ENCODE results near the gene LRP5. TPM values are rescaled to one million over a fixed set of nuclear protein-coding genes. Genes with fewer than 3 reads are reported as not detected.
A peak's percentile ranks its signal among the peaks of the same experiment; 100 is the strongest.

The LRP5 gene
- total RNA-seq, 2 experiments from 2014 or later = 2.0 to 2.9 TPM

DNA sequence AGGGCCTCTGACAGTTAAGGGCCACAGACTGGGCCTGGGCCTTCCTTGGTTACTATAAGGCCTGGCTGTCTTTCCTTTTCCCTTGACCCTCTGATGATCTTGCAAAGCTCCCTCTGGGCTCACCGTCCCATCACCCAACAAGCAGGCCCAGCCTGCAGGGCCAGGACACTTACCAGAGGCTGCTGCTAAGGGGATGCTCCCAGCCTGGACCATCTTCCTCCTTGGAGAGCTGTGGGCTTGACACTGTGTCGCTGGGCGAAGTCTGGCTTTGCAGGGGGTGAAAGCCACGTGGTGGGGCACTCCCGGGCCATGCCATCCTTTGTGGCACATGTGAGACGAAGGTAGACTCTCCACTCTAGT lies 44.5 kb upstream of the LRP5 start:
- ChIA-PET POLR2A (no interaction called here), CTCF (no interaction called here)
- H3K9me3 Mint-ChIP-seq = no peaks in the 10 kb centered on the region
- H3K36me3 Mint-ChIP-seq (ENCODE audit: low read depth) = peaks cover 52% of the 10 kb centered on the region
- DNase-seq = no peak
- Histone ChIP-seq H3K9me3 (ENCODE audit: control insufficient read depth in 1 of 2, insufficient read depth in 1 of 2, low read length in 2 of 2) (no peaks in the 10 kb centered on the region), H3K4me3 (ENCODE audit: low read length) (no peak overlapping the region), H3K27ac (ENCODE audit: low read depth in 1 of 2, low read length in 2 of 2) (no peak overlapping the region), H3K27me3 (ENCODE audit: control insufficient read depth in 1 of 2, insufficient read depth in 2 of 2, low read length in 2 of 2) (no peaks in the 10 kb centered on the region), H3K36me3 (ENCODE audit: insufficient read depth, low read length) (peaks cover 34% of the 10 kb centered on the region), H3K4me1 (ENCODE audit: insufficient read depth, low read length) (peaks cover 24% of the 10 kb centered on the region)
- TF ChIP-seq, protein P1, sequence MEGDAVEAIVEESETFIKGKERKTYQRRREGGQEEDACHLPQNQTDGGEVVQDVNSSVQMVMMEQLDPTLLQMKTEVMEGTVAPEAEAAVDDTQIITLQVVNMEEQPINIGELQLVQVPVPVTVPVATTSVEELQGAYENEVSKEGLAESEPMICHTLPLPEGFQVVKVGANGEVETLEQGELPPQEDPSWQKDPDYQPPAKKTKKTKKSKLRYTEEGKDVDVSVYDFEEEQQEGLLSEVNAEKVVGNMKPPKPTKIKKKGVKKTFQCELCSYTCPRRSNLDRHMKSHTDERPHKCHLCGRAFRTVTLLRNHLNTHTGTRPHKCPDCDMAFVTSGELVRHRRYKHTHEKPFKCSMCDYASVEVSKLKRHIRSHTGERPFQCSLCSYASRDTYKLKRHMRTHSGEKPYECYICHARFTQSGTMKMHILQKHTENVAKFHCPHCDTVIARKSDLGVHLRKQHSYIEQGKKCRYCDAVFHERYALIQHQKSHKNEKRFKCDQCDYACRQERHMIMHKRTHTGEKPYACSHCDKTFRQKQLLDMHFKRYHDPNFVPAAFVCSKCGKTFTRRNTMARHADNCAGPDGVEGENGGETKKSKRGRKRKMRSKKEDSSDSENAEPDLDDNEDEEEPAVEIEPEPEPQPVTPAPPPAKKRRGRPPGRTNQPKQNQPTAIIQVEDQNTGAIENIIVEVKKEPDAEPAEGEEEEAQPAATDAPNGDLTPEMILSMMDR (IDR thresholded peaks at IDR 0.05) = no peak
- no peaks in the 10 kb centered on the region for H3K27me3 Mint-ChIP-seq
- H3K4me3 Mint-ChIP-seq = no peak overlapping the region
- no peak overlapping the region for H3K27ac Mint-ChIP-seq
- peaks cover 38% of the 10 kb centered on the region for H3K4me1 Mint-ChIP-seq (ENCODE audit: low read depth)
- intact Hi-C loops (cut with DNase I, micrococcal nuclease) = no loop called here
- ATAC-seq (ENCODE audit: poor library complexity) = no peak

DNA sequence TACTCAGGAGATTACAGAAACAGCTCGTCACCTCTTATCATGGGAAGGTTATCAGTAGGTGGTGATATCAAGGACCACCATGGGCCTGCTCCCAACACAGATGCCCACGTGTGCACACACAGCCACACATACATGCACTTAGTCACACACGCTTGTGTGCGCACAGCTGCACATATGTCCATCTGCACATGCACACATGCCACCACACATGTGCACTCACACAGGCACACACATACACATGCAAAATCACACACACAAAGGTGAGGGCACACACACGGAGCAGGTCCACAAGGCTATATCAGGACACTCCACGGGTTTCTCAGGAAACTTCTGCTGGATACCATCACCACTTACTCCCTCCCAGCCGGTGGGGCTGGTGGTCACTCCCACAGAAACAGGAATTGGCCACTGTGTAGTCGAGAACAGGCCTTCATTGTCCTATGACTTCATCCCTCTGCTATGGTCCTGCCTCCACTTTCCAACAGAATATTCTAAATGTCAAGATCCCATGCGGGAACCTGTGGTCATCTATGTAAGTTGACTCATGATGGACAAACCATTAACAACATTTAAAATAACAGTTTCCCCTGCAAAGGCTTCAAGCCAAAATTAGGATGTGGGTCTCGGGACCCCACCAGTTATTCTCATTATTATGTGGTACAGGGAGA lies 42.8 kb upstream of the LRP5 start:
- Mint-ChIP-seq H3K4me1 (ENCODE audit: low read depth) (peaks cover 42% of the 10 kb centered on the region), H3K27me3 (no peaks in the 10 kb centered on the region), H3K36me3 (ENCODE audit: low read depth) (peaks cover 37% of the 10 kb centered on the region), H3K4me3 (peak overlapping the region; percentile 57), H3K9me3 (no peaks in the 10 kb centered on the region), H3K27ac (peak overlapping the region; percentile 63)
- Histone ChIP-seq H3K4me1 (ENCODE audit: insufficient read depth, low read length) (peaks cover 30% of the 10 kb centered on the region), H3K36me3 (ENCODE audit: insufficient read depth, low read length) (peaks cover 24% of the 10 kb centered on the region), H3K27ac (ENCODE audit: low read depth in 1 of 2, low read length in 2 of 2) (no peak overlapping the region), H3K27me3 (ENCODE audit: control insufficient read depth in 1 of 2, insufficient read depth in 2 of 2, low read length in 2 of 2) (no peaks in the 10 kb centered on the region), H3K4me3 (ENCODE audit: low read length) (no peak overlapping the region), H3K9me3 (ENCODE audit: control insufficient read depth in 1 of 2, insufficient read depth in 1 of 2, low read length in 2 of 2) (no peaks in the 10 kb centered on the region)
- intact Hi-C loops (cut with DNase I, micrococcal nuclease) = loop anchor here in 1 of 2 experiments (2.0 to 5.0 kb wide), 4 partner anchors 57 to 239 kb away; partner anchors contain the start of genes CHKA, KMT5B, NDUFS8 and PPP6R3
- TF ChIP-seq, protein P1 (IDR thresholded peaks at IDR 0.05) = no peak
- ChIA-PET POLR2A (no interaction called here), CTCF (interaction anchor here (0.6 to 3.3 kb wide), 2 partner anchors 17 to 28 kb away, joined by 4 to 16 read pairs; no protein-coding TSS in a partner anchor)
- ATAC-seq (ENCODE audit: poor library complexity) (no peak), DNase-seq (no peak)

DNA sequence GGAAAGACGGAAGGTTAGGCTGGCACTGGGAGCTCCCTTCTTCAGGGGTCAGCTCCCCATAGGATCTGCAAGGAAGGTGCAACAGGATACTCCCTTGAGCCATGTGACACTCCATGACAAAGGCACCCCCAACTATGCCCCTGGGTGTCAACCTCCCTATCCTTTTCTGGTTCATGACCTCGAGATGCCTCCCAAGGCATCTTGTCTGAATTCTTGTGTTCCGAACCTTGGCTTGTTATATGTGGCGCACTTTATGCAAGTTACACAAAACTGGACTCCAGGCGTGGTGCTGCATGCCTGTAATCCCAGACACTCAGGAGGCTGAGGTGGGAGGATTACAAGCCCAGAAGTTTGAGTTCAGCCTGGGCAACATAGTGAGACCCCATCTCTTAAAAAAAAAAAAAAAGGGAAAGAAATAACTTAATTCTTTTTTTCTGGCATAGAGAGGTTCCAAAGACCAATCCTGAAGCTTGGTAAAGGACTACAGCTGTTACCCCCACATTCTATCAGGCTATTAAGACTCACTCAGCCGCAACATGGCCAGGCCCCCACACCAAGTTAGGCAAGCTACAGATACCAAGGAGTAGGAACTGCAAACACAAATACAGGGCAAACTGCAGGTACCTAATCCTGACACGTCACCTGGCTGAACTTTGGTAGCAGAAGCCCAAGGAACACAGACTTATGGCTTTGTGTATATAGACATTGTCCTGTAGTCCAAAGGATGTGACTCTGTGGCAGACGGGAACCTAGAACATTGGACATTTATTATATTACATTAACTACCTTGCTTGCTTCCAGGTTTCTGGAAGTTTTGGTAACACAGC lies 42.0 kb upstream of the LRP5 start:
- CTCF ChIA-PET = interaction anchor here (0.6 to 3.3 kb wide), 3 partner anchors 13 to 27 kb away, joined by 3 to 16 read pairs (median 13); no protein-coding TSS in a partner anchor
- peak overlapping the region; percentile 95 for H3K27ac Mint-ChIP-seq
- TF ChIP-seq, protein P1 (IDR thresholded peaks at IDR 0.05) = no peak
- no peaks in the 10 kb centered on the region for H3K9me3 Mint-ChIP-seq
- POLR2A ChIA-PET = interaction anchor here (3.0 kb wide), 1 partner anchor 13 kb away, joined by 17 read pairs; no protein-coding TSS in a partner anchor
- intact Hi-C loops (cut with DNase I, micrococcal nuclease) = loop anchor here (1.0 to 5.0 kb wide), 6 partner anchors 13 to 240 kb away; partner anchors contain the start of genes CHKA (in 1 of the 2), KMT5B (in 1 of the 2), NDUFS8 (in 1 of the 2) and PPP6R3 (in 1 of the 2)
- peaks cover 30% of the 10 kb centered on the region for H3K4me1 ChIP-seq (ENCODE audit: insufficient read depth, low read length)
- H3K27me3 Mint-ChIP-seq = no peaks in the 10 kb centered on the region
- ATAC-seq (ENCODE audit: poor library complexity) = no peak
- H3K27ac ChIP-seq (ENCODE audit: low read depth in 1 of 2, low read length in 2 of 2) = no peak overlapping the region
- peak overlapping the region; percentile 93 for H3K4me3 Mint-ChIP-seq
- no peak for DNase-seq
- H3K36me3 Mint-ChIP-seq (ENCODE audit: low read depth) = peaks cover 28% of the 10 kb centered on the region
- H3K27me3 ChIP-seq (ENCODE audit: control insufficient read depth in 1 of 2, insufficient read depth in 2 of 2, low read length in 2 of 2) = no peaks in the 10 kb centered on the region
- H3K4me1 Mint-ChIP-seq (ENCODE audit: low read depth) = peaks cover 42% of the 10 kb centered on the region
- H3K36me3 ChIP-seq (ENCODE audit: insufficient read depth, low read length) = peaks cover 24% of the 10 kb centered on the region
- no peaks in the 10 kb centered on the region for H3K9me3 ChIP-seq (ENCODE audit: control insufficient read depth in 1 of 2, insufficient read depth in 1 of 2, low read length in 2 of 2)
- peak overlapping the region; percentile 93 for H3K4me3 ChIP-seq (ENCODE audit: low read length)
